Measurements from ENCODE around the gene PLXNA2.

Gene PLXNA2

GRCh38 chr1:208272713-208273112 is 28.5 kb upstream of the PLXNA2 start:
- TF ChIP-seq CTCF (IDR thresholded peaks at IDR 0.05; ENCODE audit: low read depth, low read length) = no peak
- H3K4me3 ChIP-seq (ENCODE audit: low read depth, low read length) = no peak overlapping the region

GRCh38 chr1:208272311-208272710 is 28.1 kb upstream of the PLXNA2 start:
- TF ChIP-seq CTCF (IDR thresholded peaks at IDR 0.05; ENCODE audit: low read depth, low read length) = no peak
- no peak overlapping the region for H3K4me3 ChIP-seq (ENCODE audit: low read depth, low read length)

- H3K4me3 ChIP-seq (ENCODE audit: low read depth, low read length) = no peak overlapping the region
Measured at GRCh38 chr1:208271236-208271635, 27.1 kb upstream of the PLXNA2 start.

GRCh38 chr1:208270651-208271141 is 26.5 kb upstream of the PLXNA2 start:
- no peak for TF ChIP-seq CTCF (IDR thresholded peaks at IDR 0.05; ENCODE audit: low read depth, low read length)
- H3K4me3 ChIP-seq (ENCODE audit: low read depth, low read length) = no peak overlapping the region

More at GRCh38 chr1:208271236-208271635, 27.1 kb upstream of the PLXNA2 start:
- TF ChIP-seq CTCF (IDR thresholded peaks at IDR 0.05; ENCODE audit: low read depth, low read length) = no peak

GRCh38 chr1:208269338-208269666 is 25.1 kb upstream of the PLXNA2 start:
- no peak for TF ChIP-seq CTCF (IDR thresholded peaks at IDR 0.05; ENCODE audit: low read depth, low read length)
- no peak overlapping the region for H3K4me3 ChIP-seq (ENCODE audit: low read depth, low read length)

GRCh38 chr1:208268541-208269337 is 24.6 kb upstream of the PLXNA2 start:
- TF ChIP-seq CTCF (IDR thresholded peaks at IDR 0.05; ENCODE audit: low read depth, low read length) = no peak

GRCh38 chr1:208265525-208265924 is 21.3 kb upstream of the PLXNA2 start:
- no peak for TF ChIP-seq CTCF (IDR thresholded peaks at IDR 0.05; ENCODE audit: low read depth, low read length)
- H3K4me3 ChIP-seq (ENCODE audit: low read depth, low read length) = no peak overlapping the region

More at GRCh38 chr1:208268541-208269337, 24.6 kb upstream of the PLXNA2 start:
- H3K4me3 ChIP-seq (ENCODE audit: low read depth, low read length) = no peak overlapping the region

Measured in WI38 (cell line).